ENCODE measurements around the gene ASXL2.

ASXL2 gene

DNA sequence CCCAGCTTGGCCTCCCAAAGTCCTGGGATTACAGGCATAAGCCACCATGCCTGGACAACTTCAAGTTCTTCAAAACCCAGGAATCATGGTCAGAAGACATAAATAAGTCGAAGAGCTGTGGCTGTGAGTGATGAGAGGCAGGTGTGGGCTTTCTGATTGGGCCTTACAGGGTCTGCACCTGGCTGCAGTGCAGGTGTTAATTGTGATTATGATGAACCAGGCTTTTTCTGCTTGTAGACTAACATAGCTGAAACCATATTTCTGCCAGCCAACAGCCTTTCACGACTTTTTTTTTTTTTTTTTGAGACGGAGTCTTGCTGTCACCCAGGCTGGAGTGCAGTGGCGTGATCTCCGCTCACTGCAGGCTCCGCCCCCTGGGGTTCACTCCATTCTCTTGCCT is 190.1 kb downstream of the ASXL2 start:
- no peak overlapping the region for H3K4me3 ChIP-seq (ENCODE audit: control insufficient read depth, low read depth, low read length)
- TF ChIP-seq CTCF (conservative IDR thresholded peaks at IDR 0.05; ENCODE audit: control insufficient read depth, insufficient read depth, low read depth, low read length): no peak
- DNase-seq (ENCODE audit: low read depth): no peak

DNA sequence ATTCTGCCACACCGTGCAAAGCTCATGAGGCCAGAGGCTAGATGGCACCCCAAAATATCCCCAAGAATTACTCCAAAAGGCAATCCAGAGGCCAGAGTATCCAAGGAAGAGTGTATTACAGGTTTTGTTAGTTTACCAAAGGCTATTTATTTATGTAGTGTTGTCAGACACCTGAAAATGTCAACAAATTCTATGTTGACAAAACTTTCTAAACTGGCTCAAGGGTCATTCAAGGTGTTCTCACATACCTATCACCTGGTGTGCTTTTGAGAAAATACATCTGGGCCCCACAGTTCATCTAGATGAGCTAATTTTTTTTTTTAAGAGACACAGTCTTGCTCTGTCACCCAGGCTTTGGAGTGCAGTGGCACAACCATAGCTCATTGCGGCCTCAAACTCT is 192.5 kb downstream of the ASXL2 start:
- H3K4me3 ChIP-seq (ENCODE audit: control insufficient read depth, low read depth, low read length): no peak overlapping the region
- no peak for TF ChIP-seq CTCF (conservative IDR thresholded peaks at IDR 0.05; ENCODE audit: control insufficient read depth, insufficient read depth, low read depth, low read length)
- no peak for DNase-seq (ENCODE audit: low read depth)

DNA sequence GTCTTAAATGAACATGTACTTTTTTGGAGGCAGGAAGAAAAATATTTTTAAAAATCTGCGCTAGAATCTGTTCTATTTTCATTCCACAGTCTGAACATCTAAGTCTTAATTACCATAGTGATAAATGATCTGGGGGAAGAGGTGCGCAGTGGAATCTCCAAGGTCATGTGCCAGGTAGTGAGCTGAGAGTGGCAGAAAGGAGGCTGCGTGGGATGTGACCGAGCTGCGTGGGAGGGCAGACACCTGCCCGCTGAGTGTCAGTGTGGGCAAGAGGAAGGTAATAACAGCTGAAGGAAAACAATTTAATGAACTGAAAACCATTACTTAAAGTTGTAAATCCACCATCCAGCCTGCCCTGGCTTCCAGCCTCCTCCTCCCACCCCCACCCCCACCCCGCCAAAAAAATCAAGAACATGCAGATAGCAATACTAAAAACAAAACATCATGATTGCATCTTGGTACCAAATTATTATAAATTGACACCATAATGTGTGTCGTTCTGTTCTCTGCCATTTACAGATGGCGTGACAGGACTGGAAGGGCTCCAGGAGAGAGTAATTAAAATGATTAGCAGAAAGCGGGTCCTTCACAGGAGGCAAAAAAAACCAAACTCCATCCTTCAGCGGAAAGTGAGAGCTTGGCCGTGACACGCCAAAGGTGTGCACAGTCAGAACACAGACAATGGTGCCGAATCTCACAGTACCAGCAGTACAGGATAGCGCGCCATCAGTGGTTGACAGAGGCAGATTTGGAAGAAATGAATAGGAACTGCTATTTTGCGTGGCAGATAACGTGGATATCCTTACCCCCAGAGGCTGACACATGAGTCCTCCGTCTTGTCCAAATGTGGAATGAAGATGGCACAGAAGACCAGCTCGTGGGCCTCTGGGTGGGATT is 193.5 kb downstream of the ASXL2 start:
- DNase-seq (ENCODE audit: low read depth): no peak
- no peak for TF ChIP-seq CTCF (conservative IDR thresholded peaks at IDR 0.05; ENCODE audit: control insufficient read depth, insufficient read depth, low read depth, low read length)
- H3K4me3 ChIP-seq (ENCODE audit: control insufficient read depth, low read depth, low read length): no peak overlapping the region
